DND-41 (cell line): ENCODE results near the gene ERP27.

Experiments used
- ATAC-seq: fragments of 200-7000 bp; cut with Tn5 transposase; 3 replicates; pipeline ENCODE4 v1.9.1; 2021; ENCODE audit warnings: low read depth; ENCODE audit not compliant: insufficient read depth
- DNase-seq: peaks from one replicate; pipeline ENCODE4 v3.0.0-alpha.2; 2020
- H2AFZ ChIP-seq: 2 replicates; pipeline ENCODE4 v1.6.0; 2012; ENCODE audit warnings: low read depth, low read length
- H3K27ac ChIP-seq: 2 replicates; pipeline ENCODE4 v1.5.1; 2012; ENCODE audit warnings: low read length, inconsistent platforms
- H3K27me3 ChIP-seq: fragments of 200-600 bp; sonication (generic); 2 replicates; pipeline ENCODE4 v1.6.0; 2012; ENCODE audit warnings: low read length, mild to moderate bottlenecking, inconsistent platforms; ENCODE audit not compliant: insufficient read depth, poor library complexity
- H3K36me3 ChIP-seq: 2 replicates; pipeline ENCODE4 v1.5.1; 2012; ENCODE audit warnings: low read length, inconsistent platforms; ENCODE audit not compliant: insufficient read depth
- H3K4me1 ChIP-seq: 2 replicates; pipeline ENCODE4 v1.5.1; 2012; ENCODE audit warnings: mild to moderate bottlenecking, low read length; ENCODE audit not compliant: insufficient read depth
- H3K4me2 ChIP-seq: 2 replicates; pipeline ENCODE4 v1.6.0; 2012; ENCODE audit warnings: mild to moderate bottlenecking, moderate library complexity, low read length, inconsistent platforms; ENCODE audit not compliant: insufficient read depth
- H3K4me3 ChIP-seq, 2 experiments: fragments of 200-600 bp in 1 of 2; shearing (Covaris generic) in 1 of 2; 2 replicates each; pipeline ENCODE4 v1.5.1; 2012 to 2016; ENCODE audit warnings: inconsistent platforms in 2 of 2, low read length in 2 of 2, mild to moderate bottlenecking in 2 of 2, low read depth in 1 of 2, moderate library complexity in 1 of 2
- H3K79me2 ChIP-seq: 2 replicates; pipeline ENCODE4 v1.6.0; 2012; ENCODE audit warnings: low read length, inconsistent platforms; ENCODE audit not compliant: insufficient read depth
- H3K9ac ChIP-seq: 2 replicates; pipeline ENCODE4 v1.6.0; 2012; ENCODE audit warnings: low read depth, mild to moderate bottlenecking, inconsistent platforms, low read length, moderate library complexity
- H3K9me3 ChIP-seq: 2 replicates; pipeline ENCODE4 v1.5.1; 2012; ENCODE audit warnings: low read length, moderate library complexity, mild to moderate bottlenecking, inconsistent platforms; ENCODE audit not compliant: insufficient read depth, severe bottlenecking
- H4K20me1 ChIP-seq: 2 replicates; pipeline ENCODE4 v1.6.0; 2012; ENCODE audit warnings: low read length; ENCODE audit not compliant: insufficient read depth
- EZH2 ChIP-seq: IDR thresholded peaks from 3 replicates; pipeline ENCODE4 v1.6.1; 2012; ENCODE audit warnings: borderline replicate concordance, low read depth, mild to moderate bottlenecking, moderate library complexity, low read length, inconsistent platforms; ENCODE audit not compliant: severe bottlenecking
- TF ChIP-seq, protein P1 (sequence below): IDR thresholded peaks from 2 replicates; pipeline ENCODE4 v1.5.1; 2012; ENCODE audit warnings: borderline replicate concordance, low read length, moderate library complexity, mild to moderate bottlenecking; ENCODE audit not compliant: poor library complexity, severe bottlenecking; ENCODE audit errors: extremely low read depth

The ERP27 gene

DNA sequence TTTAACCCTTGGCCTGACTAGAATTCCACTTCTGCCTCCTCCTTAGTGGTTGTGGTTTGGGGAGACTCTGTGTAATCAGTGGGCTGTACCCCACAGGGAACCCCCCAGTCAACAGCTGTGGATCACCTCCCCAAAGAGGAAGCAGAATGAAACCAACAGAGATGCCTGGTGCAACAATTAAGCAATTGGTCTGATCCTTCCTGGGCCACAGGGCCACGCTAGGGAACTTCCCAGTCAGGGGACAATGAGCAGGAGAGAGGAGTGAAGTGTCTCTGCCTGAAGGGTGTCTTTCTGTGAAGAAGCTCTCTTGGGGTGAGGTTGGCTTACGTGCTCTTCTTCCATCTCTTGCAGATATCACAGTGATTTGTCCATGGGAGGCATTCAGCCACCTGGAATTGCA, 42.7 kb upstream of the ERP27 start:
- Histone ChIP-seq H3K27me3 (no peaks in the 10 kb centered on the region), H3K27ac (no peak overlapping the region), H3K9ac (no peak overlapping the region), H4K20me1 (no peaks in the 10 kb centered on the region), H3K4me3 (no peak overlapping the region), H3K4me2 (no peak overlapping the region), H2AFZ (no peak overlapping the region), H3K36me3 (no peaks in the 10 kb centered on the region), H3K4me1 (peaks cover 20% of the 10 kb centered on the region), H3K79me2 (no peaks in the 10 kb centered on the region), H3K9me3 (no peaks in the 10 kb centered on the region)
- ATAC-seq = no peak
- no peak for TF ChIP-seq EZH2
- TF ChIP-seq, protein P1, sequence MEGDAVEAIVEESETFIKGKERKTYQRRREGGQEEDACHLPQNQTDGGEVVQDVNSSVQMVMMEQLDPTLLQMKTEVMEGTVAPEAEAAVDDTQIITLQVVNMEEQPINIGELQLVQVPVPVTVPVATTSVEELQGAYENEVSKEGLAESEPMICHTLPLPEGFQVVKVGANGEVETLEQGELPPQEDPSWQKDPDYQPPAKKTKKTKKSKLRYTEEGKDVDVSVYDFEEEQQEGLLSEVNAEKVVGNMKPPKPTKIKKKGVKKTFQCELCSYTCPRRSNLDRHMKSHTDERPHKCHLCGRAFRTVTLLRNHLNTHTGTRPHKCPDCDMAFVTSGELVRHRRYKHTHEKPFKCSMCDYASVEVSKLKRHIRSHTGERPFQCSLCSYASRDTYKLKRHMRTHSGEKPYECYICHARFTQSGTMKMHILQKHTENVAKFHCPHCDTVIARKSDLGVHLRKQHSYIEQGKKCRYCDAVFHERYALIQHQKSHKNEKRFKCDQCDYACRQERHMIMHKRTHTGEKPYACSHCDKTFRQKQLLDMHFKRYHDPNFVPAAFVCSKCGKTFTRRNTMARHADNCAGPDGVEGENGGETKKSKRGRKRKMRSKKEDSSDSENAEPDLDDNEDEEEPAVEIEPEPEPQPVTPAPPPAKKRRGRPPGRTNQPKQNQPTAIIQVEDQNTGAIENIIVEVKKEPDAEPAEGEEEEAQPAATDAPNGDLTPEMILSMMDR = no peak
- no peak for DNase-seq

DNA sequence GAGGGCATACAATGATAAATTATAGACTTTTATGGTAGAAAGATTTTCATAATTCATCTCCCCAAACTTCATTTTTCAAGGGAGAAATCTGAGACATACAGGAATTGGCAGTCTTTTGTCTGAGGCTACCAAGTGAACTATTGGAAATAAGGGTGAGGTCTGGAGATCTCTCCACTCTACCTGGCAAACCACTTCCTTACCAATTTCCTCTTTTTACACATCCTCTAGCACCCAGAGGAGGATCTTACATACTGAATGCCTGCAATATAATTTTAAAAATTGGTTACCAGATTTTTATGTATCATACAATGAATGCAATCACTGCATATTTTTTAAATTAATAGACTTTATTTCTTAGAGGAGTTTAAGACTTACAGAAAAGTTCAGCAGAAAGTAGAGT, 41.1 kb upstream of the ERP27 start:
- H3K79me2 ChIP-seq = no peaks in the 10 kb centered on the region
- no peak overlapping the region for H2AFZ ChIP-seq
- no peaks in the 10 kb centered on the region for H3K9me3 ChIP-seq
- H3K36me3 ChIP-seq = no peaks in the 10 kb centered on the region
- ATAC-seq = peak; percentile 81
- no peak overlapping the region for H3K27ac ChIP-seq
- no peak overlapping the region for H3K4me2 ChIP-seq
- H3K9ac ChIP-seq = no peak overlapping the region
- H3K4me3 ChIP-seq = no peak overlapping the region
- TF ChIP-seq, protein P1 = no peak
- no peak for TF ChIP-seq EZH2
- DNase-seq = no peak
- peaks cover 20% of the 10 kb centered on the region for H3K4me1 ChIP-seq
- no peaks in the 10 kb centered on the region for H4K20me1 ChIP-seq
- no peaks in the 10 kb centered on the region for H3K27me3 ChIP-seq

DNA sequence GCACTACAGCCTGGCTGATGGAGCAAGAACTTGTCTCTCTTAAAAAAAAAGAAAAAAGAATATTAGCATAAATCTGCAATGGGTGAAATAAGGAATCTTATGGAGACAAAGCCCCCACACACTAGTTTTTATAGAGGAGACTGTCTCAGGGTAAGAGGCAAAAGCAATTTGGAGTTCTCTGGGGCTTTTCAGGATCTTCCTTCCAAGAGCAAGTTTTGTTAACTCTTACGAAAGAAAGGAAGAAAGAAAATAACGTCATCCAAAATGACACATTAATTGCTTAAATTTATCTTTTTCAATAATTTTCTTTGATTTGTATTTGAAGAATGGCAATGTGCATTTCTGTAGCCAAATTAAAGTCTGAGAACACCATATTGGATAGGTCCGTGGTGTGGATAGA, 38.3 kb upstream of the ERP27 start:
- Histone ChIP-seq H3K27me3 (no peaks in the 10 kb centered on the region), H3K4me3 (no peak overlapping the region), H4K20me1 (no peaks in the 10 kb centered on the region), H3K27ac (no peak overlapping the region), H3K79me2 (no peaks in the 10 kb centered on the region), H3K36me3 (no peaks in the 10 kb centered on the region), H3K4me2 (no peak overlapping the region), H2AFZ (no peak overlapping the region), H3K4me1 (peaks cover 13% of the 10 kb centered on the region), H3K9me3 (no peaks in the 10 kb centered on the region), H3K9ac (no peak overlapping the region)
- no peak for TF ChIP-seq EZH2
- TF ChIP-seq, protein P1 = no peak
- ATAC-seq = no peak
- DNase-seq = no peak

DNA sequence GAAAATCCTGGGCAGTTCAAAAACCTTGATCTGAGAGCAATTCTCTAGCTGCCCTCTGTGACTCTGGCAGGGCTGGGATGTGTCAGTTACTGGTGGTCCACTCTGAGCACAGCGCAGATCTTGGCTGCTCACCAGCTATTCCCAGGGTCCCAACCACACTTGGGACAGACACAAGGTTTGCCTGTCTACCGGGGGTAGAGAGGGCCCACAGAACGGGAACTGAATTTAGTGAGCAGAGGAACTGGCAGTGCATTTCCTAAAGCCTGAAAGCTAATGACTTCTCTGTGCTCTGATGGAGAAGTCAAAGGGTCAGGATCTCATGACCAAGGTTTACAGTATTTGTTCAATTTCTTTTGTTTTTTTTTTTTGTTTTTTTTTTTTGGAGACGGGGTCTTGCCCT, 37.1 kb upstream of the ERP27 start:
- H3K79me2 ChIP-seq = no peaks in the 10 kb centered on the region
- no peaks in the 10 kb centered on the region for H3K36me3 ChIP-seq
- H2AFZ ChIP-seq = no peak overlapping the region
- H3K27ac ChIP-seq = no peak overlapping the region
- peaks cover 13% of the 10 kb centered on the region for H3K4me1 ChIP-seq
- no peaks in the 10 kb centered on the region for H3K9me3 ChIP-seq
- TF ChIP-seq, protein P1 = no peak
- TF ChIP-seq EZH2 = no peak
- no peaks in the 10 kb centered on the region for H4K20me1 ChIP-seq
- H3K27me3 ChIP-seq = no peaks in the 10 kb centered on the region
- ATAC-seq = no peak; the same call in 2 of the 3 replicates
- no peak overlapping the region for H3K4me3 ChIP-seq
- H3K9ac ChIP-seq = no peak overlapping the region
- no peak for DNase-seq
- H3K4me2 ChIP-seq = no peak overlapping the region
